ENCODE measurements around the gene TOMM7.
"Not testable (repeated sequence)": the region's sequence is repeated elsewhere in the genome, so short reads cannot be mapped to it uniquely, and the experiment has no call there.

The TOMM7 gene

DNA sequence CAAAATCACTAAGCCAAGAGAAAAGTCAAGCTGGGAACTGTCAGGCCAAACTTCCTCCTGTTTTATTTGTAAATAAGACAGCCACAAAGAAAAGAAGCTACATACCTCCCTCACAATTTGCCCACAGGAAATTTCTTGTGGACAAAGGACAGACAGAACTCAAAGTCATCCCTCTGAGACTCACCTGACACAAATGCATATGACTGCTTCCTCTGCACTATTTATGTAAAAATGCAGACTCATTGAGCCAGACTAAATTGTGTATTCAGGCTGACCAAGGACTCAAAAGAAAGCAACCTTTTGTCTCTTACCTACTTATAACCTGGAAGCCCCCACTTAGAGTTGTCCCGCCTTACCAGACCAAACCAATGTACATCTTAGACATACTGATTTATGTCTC, 11.8 kb downstream of the TOMM7 start:
- TF ChIP-seq, protein P1, sequence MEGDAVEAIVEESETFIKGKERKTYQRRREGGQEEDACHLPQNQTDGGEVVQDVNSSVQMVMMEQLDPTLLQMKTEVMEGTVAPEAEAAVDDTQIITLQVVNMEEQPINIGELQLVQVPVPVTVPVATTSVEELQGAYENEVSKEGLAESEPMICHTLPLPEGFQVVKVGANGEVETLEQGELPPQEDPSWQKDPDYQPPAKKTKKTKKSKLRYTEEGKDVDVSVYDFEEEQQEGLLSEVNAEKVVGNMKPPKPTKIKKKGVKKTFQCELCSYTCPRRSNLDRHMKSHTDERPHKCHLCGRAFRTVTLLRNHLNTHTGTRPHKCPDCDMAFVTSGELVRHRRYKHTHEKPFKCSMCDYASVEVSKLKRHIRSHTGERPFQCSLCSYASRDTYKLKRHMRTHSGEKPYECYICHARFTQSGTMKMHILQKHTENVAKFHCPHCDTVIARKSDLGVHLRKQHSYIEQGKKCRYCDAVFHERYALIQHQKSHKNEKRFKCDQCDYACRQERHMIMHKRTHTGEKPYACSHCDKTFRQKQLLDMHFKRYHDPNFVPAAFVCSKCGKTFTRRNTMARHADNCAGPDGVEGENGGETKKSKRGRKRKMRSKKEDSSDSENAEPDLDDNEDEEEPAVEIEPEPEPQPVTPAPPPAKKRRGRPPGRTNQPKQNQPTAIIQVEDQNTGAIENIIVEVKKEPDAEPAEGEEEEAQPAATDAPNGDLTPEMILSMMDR (IDR thresholded peaks at IDR 0.05; ENCODE audit: borderline replicate concordance, insufficient read depth, low read depth, low read length): no peak

GRCh38 chr7:22809902-22810642, 12.6 kb downstream of the TOMM7 start:
- no peak overlapping the region for H3K4me3 ChIP-seq (ENCODE audit: low read depth, low read length)
- TF ChIP-seq, protein P1 (IDR thresholded peaks at IDR 0.05; ENCODE audit: borderline replicate concordance, insufficient read depth, low read depth, low read length): no peak

More for the DNA sequence above, 11.8 kb downstream of the TOMM7 start:
- H3K4me3 ChIP-seq (ENCODE audit: low read depth, low read length): no peak overlapping the region

DNA sequence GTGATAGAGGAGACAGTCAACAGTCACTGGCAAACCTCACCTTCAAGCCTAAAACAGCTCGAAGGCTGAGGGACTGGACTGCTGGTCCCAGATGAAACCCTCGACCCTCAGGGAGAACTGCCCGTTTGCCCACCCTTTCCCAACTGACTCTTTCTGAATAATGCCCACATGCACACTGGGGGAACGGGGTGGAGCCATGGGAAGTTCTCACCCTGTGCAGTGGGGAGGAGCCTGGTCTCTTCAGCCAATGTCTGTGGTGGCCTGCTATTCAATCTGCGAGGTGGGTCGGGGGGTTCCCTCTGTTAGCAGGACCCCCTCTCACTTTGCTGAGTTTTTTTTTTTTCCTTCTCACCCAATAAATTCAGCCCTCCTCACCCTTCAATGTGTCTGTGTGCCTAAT, 14.5 kb downstream of the TOMM7 start:
- TF ChIP-seq, protein P1 (IDR thresholded peaks at IDR 0.05; ENCODE audit: borderline replicate concordance, insufficient read depth, low read depth, low read length): no peak
- H3K4me3 ChIP-seq (ENCODE audit: low read depth, low read length): no peak overlapping the region

DNA sequence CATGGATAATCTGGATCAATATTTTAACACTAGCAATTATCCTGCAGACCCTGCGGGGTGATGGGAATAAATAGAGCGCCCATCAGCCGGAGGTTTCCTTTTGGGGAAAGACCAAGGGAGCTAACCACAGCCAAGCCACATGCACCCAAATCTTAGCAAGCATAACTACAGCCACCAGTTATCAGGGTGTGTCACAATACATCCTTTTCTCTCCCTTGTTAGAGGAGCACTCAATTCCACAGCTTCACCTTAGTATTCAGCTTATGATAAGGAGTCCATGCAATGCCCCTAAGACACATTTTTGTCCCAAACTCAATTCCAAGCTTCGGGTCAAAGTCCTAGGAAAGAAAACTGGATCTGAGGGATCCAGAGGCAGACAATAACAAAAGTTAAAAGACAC, 15.9 kb downstream of the TOMM7 start:
- no peak overlapping the region for H3K4me3 ChIP-seq (ENCODE audit: low read depth, low read length)
- TF ChIP-seq, protein P1 (IDR thresholded peaks at IDR 0.05; ENCODE audit: borderline replicate concordance, insufficient read depth, low read depth, low read length): no peak

DNA sequence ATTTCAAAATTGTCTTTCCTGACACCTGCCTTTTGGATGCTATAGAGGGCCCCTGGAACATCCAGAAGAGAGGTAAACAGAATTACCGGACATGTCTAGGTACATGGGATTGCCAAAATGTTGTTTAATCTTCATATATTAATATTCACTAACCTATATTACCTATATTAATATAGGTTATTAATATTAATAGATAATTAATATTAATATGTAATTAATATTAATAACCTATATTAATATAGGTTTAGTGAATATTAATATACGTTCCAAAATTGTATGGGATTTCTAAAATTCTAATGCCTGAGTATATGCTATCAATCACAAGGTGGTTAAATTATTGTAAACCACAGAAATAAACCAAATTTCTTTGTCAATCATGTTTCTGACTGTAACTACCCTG, 17.4 kb downstream of the TOMM7 start:
- TF ChIP-seq, protein P1 (IDR thresholded peaks at IDR 0.05; ENCODE audit: borderline replicate concordance, insufficient read depth, low read depth, low read length): no peak
- no peak overlapping the region for H3K4me3 ChIP-seq (ENCODE audit: low read depth, low read length)

GRCh38 chr7:22802831-22803230, 19.8 kb downstream of the TOMM7 start:
- not testable (repeated sequence) for H3K4me3 ChIP-seq (ENCODE audit: low read depth, low read length)

DNA sequence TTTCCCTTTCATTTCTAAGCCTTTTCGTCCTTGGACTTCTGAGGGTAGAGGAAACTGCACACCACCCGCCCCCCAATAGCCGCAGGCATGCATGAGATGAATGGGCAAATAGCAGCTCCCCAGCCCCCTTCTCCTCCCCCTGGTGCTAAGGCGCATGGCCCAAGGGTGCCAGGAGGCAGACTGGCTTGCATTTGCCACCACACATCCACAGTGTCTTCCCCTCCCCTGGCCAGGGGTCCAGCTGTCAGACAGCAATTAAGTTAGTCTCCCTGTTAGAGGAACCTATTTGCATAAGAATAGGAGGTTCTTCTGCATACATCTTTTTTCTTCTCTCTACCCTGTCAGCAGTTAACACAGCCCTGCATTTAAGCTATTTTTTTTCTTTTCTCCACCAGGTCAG, 20.2 kb downstream of the TOMM7 start:
- H3K4me3 ChIP-seq (ENCODE audit: low read depth, low read length): no peak overlapping the region
- TF ChIP-seq, protein P1 (IDR thresholded peaks at IDR 0.05; ENCODE audit: borderline replicate concordance, insufficient read depth, low read depth, low read length): no peak
